RWPE1 (cell line): Measurements from ENCODE around the gene GPC6.

Experiments
- CTCF ChIA-PET: fragments of 350-600 bp; sonication (Branson Sonifier 250); formaldehyde crosslinking; extraction: SDS; loops from one replicate; lab custom pipeline; 2021; lab: Yijun Ruan, JAX
- POLR2A ChIA-PET: fragments of 400-600 bp; formaldehyde crosslinking; extraction: SDS; loops from one replicate; lab custom pipeline; 2020; ENCODE audit warnings: antibody characterized with exemption; ENCODE audit not compliant: low non-redundant PET; lab: Yijun Ruan, JAX
- DNase-seq: peaks from one replicate; pipeline ENCODE4 v3.0.0; 2012; ENCODE audit warnings: low spot score
- H3K27ac ChIP-seq: fragments of 450-650 bp; 2 replicates; pipeline ENCODE4 v1.5.1; 2017
- TF ChIP-seq, protein P1 (sequence below): fragments of 450-650 bp; conservative IDR thresholded peaks from 2 replicates; pipeline ENCODE4 v1.5.1; 2017; ENCODE audit warnings: low read depth, mild to moderate bottlenecking

The GPC6 gene

DNA sequence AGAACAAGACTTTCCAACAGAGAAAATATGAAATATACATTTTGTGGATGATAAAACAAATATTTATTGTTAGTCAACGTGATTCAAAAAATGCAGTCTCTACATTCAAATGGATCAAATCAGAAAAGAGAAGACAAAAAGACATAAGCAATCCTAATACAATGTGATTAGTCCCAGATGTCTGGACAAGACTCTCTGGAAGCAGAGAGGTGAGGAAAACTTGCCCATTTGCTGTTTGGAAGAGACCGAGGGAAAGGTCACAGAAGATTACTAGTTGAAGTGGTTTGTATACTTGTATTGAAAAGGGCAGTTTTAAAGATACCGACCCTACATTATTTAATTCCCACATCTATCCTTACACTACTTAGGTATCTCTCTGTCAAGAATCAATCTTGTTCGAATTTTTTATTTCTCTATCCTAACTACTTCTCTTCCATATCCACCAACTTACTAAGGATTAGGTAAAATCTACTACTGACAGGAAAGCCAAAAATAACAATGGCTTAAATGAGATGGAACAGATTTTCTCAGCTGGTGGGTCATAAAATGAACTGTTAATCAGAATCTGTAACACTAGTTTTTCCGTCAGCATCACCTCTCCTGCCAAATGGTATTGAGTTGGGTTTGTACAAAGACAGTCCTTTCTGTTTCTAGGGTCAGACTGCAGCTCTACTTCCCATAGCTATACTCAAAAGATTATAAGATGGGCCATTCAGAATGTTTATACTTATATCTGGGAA lies 755.7 kb downstream of the GPC6 start:
- H3K27ac ChIP-seq: no peak overlapping the region
- TF ChIP-seq, protein P1, sequence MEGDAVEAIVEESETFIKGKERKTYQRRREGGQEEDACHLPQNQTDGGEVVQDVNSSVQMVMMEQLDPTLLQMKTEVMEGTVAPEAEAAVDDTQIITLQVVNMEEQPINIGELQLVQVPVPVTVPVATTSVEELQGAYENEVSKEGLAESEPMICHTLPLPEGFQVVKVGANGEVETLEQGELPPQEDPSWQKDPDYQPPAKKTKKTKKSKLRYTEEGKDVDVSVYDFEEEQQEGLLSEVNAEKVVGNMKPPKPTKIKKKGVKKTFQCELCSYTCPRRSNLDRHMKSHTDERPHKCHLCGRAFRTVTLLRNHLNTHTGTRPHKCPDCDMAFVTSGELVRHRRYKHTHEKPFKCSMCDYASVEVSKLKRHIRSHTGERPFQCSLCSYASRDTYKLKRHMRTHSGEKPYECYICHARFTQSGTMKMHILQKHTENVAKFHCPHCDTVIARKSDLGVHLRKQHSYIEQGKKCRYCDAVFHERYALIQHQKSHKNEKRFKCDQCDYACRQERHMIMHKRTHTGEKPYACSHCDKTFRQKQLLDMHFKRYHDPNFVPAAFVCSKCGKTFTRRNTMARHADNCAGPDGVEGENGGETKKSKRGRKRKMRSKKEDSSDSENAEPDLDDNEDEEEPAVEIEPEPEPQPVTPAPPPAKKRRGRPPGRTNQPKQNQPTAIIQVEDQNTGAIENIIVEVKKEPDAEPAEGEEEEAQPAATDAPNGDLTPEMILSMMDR: no peak
- CTCF ChIA-PET: no interaction called here
- POLR2A ChIA-PET: no interaction called here
- DNase-seq: no peak

DNA sequence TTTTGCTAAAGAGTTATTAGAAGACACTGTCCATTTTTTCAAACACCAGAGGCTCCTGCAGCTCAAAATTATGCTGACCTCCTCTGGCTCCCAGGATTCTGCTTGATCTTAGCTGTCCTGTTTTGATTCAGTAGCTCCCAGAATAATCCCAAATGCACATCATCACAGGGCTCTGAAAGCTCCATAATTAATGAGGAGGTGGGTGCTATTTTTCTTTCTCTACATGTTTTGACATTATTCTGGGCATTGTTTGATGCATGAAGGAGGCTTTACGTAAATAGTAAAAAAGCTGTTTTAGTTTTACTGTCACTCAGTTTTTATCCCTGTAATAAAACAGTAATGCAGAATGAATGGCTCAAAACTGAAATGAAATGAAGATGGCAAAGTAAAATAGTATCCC lies 757.4 kb downstream of the GPC6 start:
- no peak overlapping the region for H3K27ac ChIP-seq
- ChIA-PET POLR2A (no interaction called here), CTCF (interaction anchor here (0.5 kb wide), 1 partner anchor 576 kb away, joined by 5 read pairs; no protein-coding TSS in a partner anchor)
- TF ChIP-seq, protein P1: no peak
- no peak for DNase-seq

DNA sequence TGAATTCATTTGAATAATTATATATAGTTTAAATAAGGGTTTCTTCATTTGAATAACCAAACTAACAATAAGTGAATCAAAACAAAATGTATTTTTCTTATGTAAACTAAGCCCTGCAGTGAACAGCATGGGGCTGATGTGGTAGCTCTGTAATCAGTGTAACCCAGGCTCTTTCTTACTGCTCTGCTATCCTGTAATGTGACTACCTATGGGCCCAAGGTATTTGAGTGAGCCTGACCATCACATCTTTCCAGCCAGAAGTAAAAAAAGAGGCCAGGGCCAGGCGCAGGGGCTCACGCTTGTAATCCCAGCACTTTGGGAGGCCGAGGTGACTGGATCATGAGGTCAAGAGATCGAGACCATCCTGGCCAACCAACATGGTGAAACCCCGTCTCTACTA lies 758.3 kb downstream of the GPC6 start:
- no peak for DNase-seq
- H3K27ac ChIP-seq: no peak overlapping the region
- TF ChIP-seq, protein P1: no peak
- ChIA-PET POLR2A (no interaction called here), CTCF (interaction anchor here (0.5 to 0.7 kb wide), 3 partner anchors 38 to 325 kb away, joined by 3 to 4 read pairs (median 4); no protein-coding TSS in a partner anchor)

DNA sequence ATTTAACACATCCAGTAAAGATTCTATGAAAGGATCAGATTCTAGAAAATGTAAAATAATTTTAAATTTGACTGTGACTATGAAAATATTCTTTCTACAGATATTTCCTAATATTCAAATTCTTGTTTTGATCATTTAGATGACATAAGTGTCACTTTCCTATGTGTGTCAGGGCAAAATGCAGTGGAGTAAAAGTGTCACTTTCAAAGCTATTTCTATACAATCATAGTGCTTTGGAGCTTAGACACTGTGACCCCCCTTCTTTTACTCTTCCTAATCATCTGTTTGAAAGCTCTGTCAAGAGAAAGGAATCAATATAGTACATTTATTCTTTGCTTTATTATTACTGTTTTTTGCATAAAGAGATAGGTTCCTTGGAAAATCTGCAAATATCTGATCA lies 760.9 kb downstream of the GPC6 start:
- DNase-seq: no peak
- TF ChIP-seq, protein P1: no peak
- CTCF ChIA-PET: no interaction called here
- POLR2A ChIA-PET: no interaction called here
- H3K27ac ChIP-seq: no peak overlapping the region

DNA sequence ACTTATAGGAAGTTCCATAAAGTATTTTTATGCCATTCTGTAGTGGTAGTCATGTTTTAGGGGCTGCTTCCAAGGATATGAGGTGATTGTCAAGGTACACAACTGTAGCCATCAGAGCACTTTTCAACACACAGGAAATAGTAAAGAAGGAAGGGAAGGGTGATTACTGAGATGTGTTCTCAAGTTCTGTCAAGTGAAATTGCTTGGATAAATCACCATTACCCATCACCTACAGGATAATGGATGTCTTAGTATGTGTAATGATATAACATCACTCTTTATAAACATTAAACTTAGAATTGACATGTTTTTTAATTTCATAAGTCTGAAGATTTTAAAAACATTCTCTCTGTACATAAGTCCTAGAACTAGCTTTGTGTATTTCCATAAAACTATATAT lies 765.0 kb downstream of the GPC6 start:
- ChIA-PET CTCF (no interaction called here), POLR2A (no interaction called here)
- no peak for DNase-seq
- TF ChIP-seq, protein P1: no peak
- H3K27ac ChIP-seq: no peak overlapping the region

DNA sequence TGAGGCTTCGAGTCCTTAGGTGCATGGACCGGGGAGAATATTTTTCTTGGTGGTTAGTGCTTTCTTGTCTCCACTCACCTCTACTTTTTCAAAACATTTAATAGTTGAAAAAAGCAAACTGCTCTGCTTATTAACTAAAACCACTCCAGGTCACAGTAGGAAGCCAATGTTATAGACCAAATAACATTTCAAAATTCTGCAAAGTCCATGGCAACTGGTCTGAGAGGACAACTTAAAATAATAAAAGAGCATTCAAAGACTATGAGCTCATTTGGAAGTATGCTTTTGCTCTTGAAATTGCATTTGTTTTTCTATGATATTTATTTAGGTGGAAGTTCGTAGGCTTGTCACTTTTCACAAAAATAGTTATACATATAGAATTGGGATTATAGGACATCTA lies 769.9 kb downstream of the GPC6 start:
- TF ChIP-seq, protein P1: no peak
- no peak overlapping the region for H3K27ac ChIP-seq
- ChIA-PET POLR2A (no interaction called here), CTCF (no interaction called here)
- DNase-seq: no peak
